Adipose tissue (tissue), 3 donors: ENCODE data around the gene PCDHB6. TPM values are rescaled to one million over a fixed set of nuclear protein-coding genes. Genes with fewer than 3 reads are reported as not detected.
"Not testable (repeated sequence)": the region's sequence is repeated elsewhere in the genome, so short reads cannot be mapped to it uniquely, and the experiment has no call there.

ENCODE experiments used
- H3K27ac ChIP-seq: one replicate; pipeline ENCODE4 v1.5.1; 2013; ENCODE audit warnings: low read depth, low read length
- WGBS, 3 donors: extraction: QIAGEN DNeasy Blood & Tissue Kit; methylation state at CpG; one replicate each; pipeline ENCODE4 v1.1.7; 2013; 5-methylcytosine and 5-hydroxymethylcytosine counted together
- polyA plus RNA-seq, 3 donors: library from polyadenylated mRNA; stranded (reverse); fragments of 200-250 nt; gene quantifications; one replicate each; pipeline ENCODE4 v1.2.3, GENCODE V29; 2013
- donor health status: healthy with polysubstance abuse.
- donor health status: Bipolar disorder and iron deficiency.
- donor health status: healthy.

Gene PCDHB6
- polyA plus RNA-seq, 3 donors = 0.33 to 0.46 TPM; not detected in 1

DNA sequence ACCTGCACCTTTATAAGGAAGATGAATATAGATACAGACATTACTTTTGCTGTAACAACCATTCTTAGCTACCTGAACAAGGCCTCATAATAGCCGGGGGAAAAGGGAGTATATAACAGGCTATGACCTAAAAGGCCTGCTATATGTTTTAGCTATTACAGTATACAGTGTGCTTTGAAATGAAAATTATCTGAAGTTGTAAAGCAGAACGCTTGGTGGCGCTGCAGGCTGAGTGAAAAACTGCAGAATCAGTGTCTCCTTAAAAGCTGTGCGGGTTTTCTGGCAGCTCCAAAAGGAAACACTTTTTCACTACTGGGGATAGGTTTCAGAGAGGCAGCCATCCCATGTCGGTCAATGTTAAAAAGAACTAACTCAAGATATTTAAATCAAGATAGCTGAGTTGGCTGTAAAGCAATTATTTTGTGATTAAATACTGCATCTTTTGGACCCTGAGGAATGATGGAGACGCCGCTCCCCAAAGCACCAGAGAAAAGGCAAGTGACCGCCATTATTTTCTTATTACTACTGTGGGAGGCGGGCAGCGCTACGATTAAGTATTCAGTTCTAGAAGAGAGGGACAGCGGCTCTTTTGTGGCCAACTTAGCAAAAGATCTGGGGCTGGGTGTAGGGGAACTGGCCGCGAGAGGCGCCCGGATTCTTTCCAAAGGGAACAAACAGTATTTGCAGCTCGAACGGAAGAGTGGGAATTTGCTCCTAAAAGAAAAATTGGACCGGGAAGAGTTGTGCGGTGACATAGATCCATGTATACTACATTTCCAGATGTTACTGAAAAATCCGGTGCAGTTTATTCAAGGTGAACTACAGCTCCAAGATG is 5.9 kb downstream of the PCDHB6 start:
- H3K27ac ChIP-seq = no peak overlapping the region
- WGBS, 3 donors = 23 to 30% (median 30%) methylated on average over 21 of the region's 21 CpGs

GRCh38 chr5:141157356-141157755 is 7.5 kb downstream of the PCDHB6 start:
- not testable (repeated sequence) for H3K27ac ChIP-seq
- 29 to 37% (median 36%) methylated on average over 24 to 38 of the region's 38 CpGs for WGBS, 3 donors

GRCh38 chr5:141157901-141158300 is 8.0 kb downstream of the PCDHB6 start:
- H3K27ac ChIP-seq = not testable (repeated sequence)
- WGBS, 3 donors = 36 to 40% (median 38%) methylated on average over 18 to 19 of the region's 28 CpGs

- H3K27ac ChIP-seq = no peak within 1 kb of the TSS
- 24 to 36% (median 27%) methylated on average over 20 of the region's 20 CpGs for WGBS, 3 donors
Measured at GRCh38 chr5:141172381-141173204, 22.7 kb downstream of the PCDHB6 start, which contains the start of gene PCDHB7. Gene PCDHB7 (plus strand): TSS chr5:141172644. CDS start chr5:141172836, 192 bp downstream.

GRCh38 chr5:141174291-141175104 is 24.6 kb downstream of the PCDHB6 start:
- H3K27ac ChIP-seq = not testable (repeated sequence)
- WGBS, 3 donors = 34 to 45% (median 36%) methylated on average over 53 to 79 of the region's 79 CpGs

DNA sequence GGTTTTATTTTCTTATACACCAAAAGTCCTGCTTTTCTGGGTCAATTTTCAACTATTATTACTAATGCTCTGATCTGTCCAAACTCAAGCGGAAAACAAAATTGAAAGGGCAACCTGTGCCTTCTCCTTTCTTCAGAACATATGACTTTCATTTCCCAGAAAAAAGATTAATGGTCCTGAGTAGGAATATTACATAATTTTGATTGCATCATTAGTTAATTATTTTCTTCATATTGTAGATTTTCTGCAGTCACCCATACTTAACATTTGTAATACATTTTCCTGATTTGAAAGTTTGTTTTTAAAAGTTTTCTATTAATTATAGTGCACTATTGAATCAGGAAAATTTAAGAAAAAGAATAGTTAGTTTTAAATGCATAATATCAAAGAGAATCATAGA is 26.1 kb downstream of the PCDHB6 start:
- no peak overlapping the region for H3K27ac ChIP-seq
- 59 to 72% (median 63%) methylated on average over 1 of the region's 1 CpG for WGBS, 3 donors

DNA sequence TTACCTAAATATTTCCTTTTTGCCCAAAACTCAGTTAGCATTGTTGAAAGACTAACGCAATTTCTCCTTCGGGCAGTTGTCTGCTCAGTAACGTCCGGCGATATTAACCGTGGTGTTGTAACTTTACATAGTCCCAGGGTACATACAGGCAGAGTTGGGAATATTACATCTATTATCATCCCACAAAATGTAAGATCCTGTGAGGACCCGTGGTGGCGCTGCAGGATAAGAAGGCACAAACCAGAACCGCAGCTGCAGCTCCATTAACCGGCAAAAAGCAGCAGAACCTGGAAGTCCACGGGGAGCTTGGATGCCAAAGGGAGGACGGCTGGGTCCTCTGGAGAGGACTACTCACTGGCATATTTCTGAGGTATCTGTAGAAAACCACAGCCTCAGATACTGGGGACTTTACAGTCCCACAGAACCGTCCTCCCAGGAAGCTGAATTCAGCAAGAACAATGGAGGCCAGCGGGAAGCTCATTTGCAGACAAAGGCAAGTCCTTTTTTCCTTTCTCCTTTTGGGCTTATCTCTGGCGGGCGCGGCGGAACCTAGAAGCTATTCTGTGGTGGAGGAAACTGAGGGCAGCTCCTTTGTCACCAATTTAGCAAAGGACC is 27.8 kb downstream of the PCDHB6 start, which contains the start of gene PCDHB8:
Gene PCDHB8 (plus strand): TSS at position 214 of the 615 bp plus-strand sequence. CDS start 245 bp downstream, at position 459.
- not testable (repeated sequence) for H3K27ac ChIP-seq
- WGBS, 3 donors = 16 to 29% (median 26%) methylated on average over 12 to 14 of the region's 18 CpGs

- WGBS, 3 donors = 31 to 46% (median 41%) methylated on average over 25 to 34 of the region's 39 CpGs
- not testable (repeated sequence) for H3K27ac ChIP-seq
Measured at GRCh38 chr5:141179371-141179770, 29.5 kb downstream of the PCDHB6 start.

GRCh38 chr5:141179876-141180275 is 30.0 kb downstream of the PCDHB6 start:
- not testable (repeated sequence) for H3K27ac ChIP-seq
- 27 to 40% (median 34%) methylated on average over 21 to 32 of the region's 32 CpGs for WGBS, 3 donors

DNA sequence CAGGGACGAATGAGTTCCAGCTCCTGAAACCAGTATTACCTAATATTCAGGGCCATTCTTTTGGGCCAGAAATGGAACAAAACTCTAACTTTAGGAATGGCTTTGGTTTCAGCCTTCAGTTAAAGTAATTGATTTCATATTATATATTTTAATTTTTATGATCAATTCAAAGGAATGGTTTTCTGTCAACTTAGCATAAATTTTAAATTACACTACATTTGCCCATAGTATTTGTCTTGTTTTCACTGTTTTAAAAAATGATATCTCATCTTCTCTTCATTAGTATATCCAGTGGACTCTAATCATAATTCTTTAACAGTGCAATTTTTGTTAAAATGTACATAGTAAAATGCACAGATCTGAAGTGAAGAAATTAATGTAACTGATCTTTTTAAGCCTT is 30.5 kb downstream of the PCDHB6 start:
- 35 to 42% (median 35%) methylated on average over 1 of the region's 1 CpG for WGBS, 3 donors
- H3K27ac ChIP-seq = no peak overlapping the region

DNA sequence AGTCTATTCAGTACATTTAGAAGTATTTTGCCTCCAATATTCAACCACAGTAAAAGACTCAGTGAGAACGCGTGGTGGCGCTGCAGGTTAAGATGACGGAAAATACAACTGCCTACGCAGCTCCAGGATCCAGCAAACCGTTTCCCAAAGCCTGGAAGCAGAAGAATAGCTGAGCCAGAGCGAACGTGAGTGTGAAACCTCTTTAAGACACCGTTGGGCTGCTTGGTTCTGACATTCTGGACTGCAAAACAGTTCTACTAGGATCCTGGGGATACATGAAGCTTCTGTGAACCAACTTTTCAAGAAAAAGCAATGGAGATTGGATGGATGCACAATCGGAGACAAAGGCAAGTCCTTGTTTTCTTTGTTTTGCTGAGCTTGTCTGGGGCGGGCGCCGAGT is 32.4 kb downstream of the PCDHB6 start, which contains the start of gene PCDHB16:
Gene PCDHB16 (plus strand): TSS at position 140 of the 400 bp plus-strand sequence. CDS start 173 bp downstream, at position 313.
- H3K27ac ChIP-seq = no peak within 1 kb of the TSS
- 10 to 19% (median 18%) methylated on average over 13 of the region's 13 CpGs for WGBS, 3 donors

- 22 to 41% (median 32%) methylated on average over 19 to 49 of the region's 69 CpGs for WGBS, 3 donors
- H3K27ac ChIP-seq = not testable (repeated sequence)
Measured at GRCh38 chr5:141184117-141184855, 34.4 kb downstream of the PCDHB6 start.

DNA sequence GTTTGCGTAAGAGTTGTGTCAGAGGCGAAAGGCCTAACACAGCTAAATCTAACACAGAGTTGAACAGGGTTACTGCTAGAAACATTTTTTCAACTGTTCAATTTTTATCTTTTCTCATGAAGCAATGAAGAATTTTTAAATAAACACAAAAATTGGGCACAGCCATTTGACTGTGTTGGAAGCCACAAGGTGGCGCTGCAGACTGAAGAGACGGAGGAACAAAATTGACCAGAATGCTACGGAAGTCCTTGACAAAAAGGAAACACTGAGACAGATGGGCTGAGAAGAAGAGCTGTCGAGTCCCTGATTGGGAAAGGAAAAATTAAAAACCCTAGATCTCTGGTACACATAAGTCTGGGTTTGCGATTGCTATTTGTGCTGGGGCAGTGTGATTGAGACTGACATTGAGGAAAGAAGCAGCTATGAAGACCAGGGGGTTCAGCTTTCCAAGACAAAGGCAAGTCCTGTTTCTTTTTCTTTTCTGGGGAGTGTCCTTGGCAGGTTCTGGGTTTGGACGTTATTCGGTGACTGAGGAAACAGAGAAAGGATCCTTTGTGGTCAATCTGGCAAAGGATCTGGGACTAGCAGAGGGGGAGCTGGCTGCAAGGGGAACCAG is 37.1 kb downstream of the PCDHB6 start, which contains the start of gene PCDHB9:
Gene PCDHB9 (plus strand): TSS at position 265 of the 616 bp plus-strand sequence. CDS start 158 bp downstream, at position 423.
- 19 to 23% (median 20%) methylated on average over 7 to 9 of the region's 9 CpGs for WGBS, 3 donors
- H3K27ac ChIP-seq = no peak within 1 kb of the TSS

GRCh38 chr5:141188682-141189081 is 38.8 kb downstream of the PCDHB6 start:
- 25 to 32% (median 30%) methylated on average over 27 to 33 of the region's 37 CpGs for WGBS, 3 donors
- not testable (repeated sequence) for H3K27ac ChIP-seq

- 17 to 33% (median 30%) methylated on average over 15 to 30 of the region's 35 CpGs for WGBS, 3 donors
- H3K27ac ChIP-seq = not testable (repeated sequence)
Measured at GRCh38 chr5:141189131-141189530, 39.3 kb downstream of the PCDHB6 start.

GRCh38 chr5:141192110-141192725 is 42.4 kb downstream of the PCDHB6 start, which contains the start of gene PCDHB10:
Gene PCDHB10 (plus strand): TSS chr5:141192353. CDS start chr5:141192553, 200 bp downstream.
- 6 to 11% (median 7%) methylated on average over 9 to 10 of the region's 10 CpGs for WGBS, 3 donors
- H3K27ac ChIP-seq = no peak within 1 kb of the TSS
